ENCODE results near the gene MRPS18B. TPM values are rescaled to one million over a fixed set of nuclear protein-coding genes. Genes with fewer than 3 reads are reported as not detected.

MRPS18B gene
- total RNA-seq, 1 donor from 2014 or later: 129 TPM

DNA sequence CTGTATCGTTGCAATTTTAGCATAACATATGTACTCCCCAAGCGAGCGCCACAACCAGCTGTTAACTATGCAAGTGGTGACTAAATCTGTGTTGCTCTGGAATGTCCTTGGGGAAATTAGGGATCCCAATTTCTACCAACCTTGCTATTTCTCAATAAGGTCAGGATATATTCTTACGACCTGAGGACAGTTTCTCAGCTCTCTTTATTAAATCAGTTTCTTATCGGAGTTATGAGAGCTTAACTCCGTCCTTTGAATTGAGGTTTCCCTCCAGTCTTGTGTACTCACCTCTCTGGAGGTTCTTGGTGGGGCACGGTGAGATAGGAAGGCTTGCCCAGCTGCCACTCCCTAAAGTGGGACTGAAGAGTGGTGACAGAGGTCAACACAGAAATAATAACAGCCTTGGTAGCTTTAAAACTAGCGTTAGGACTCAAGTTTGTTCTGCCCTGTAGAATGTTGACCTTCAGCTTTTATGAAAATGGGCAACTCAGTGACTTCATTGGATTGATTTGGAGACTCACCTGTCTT lies 694 bp downstream of the MRPS18B start:
- DNase-seq (ENCODE audit: missing footprints) (no peak), ATAC-seq (no peak)
- intact Hi-C loops (cut with DNase I): loop anchor here (5.0 kb wide), 1 partner anchor 54 kb away; the partner anchor contains the start of gene DHX16

DNA sequence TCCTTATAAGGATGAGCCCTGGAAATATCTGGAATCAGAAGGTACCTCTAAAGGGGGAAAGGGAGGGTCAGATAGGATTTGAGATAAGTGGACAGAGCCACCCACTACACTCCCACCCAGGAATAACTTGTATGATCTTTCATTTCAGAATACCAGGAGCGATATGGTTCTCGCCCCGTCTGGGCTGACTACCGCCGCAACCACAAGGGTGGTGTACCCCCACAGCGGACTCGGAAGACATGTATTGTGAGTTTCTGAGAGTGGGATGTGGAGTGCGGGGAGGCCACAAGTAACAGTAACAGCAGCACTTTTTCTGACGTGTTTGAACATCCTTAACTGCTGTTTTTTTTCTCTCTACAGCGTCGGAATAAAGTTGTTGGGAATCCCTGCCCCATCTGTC lies 1.9 kb downstream of the MRPS18B start:
- DNase-seq (ENCODE audit: missing footprints): no peak
- no peak for ATAC-seq
- intact Hi-C loops (cut with DNase I): loop anchor here (5.0 kb wide), 1 partner anchor 53 kb away; the partner anchor contains the start of gene DHX16

DNA sequence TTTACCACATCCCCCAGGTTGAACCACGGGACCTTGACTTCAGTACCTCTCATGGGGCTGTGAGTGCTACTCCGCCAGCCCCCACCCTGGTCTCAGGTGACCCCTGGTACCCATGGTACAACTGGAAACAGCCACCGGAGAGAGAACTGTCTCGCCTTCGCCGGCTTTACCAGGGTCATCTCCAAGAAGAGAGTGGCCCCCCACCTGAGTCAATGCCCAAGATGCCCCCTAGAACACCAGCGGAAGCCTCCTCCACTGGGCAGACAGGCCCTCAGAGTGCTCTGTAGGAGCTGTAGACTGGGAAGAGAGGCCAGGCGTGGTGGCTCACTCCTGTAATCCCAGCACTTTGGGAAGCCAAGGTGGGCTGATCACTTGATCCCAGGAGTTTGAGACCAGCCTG lies 7.9 kb downstream of the MRPS18B start:
- no peak for ATAC-seq
- DNase-seq (ENCODE audit: missing footprints): no peak
- intact Hi-C loops (cut with DNase I): no loop called here

DNA sequence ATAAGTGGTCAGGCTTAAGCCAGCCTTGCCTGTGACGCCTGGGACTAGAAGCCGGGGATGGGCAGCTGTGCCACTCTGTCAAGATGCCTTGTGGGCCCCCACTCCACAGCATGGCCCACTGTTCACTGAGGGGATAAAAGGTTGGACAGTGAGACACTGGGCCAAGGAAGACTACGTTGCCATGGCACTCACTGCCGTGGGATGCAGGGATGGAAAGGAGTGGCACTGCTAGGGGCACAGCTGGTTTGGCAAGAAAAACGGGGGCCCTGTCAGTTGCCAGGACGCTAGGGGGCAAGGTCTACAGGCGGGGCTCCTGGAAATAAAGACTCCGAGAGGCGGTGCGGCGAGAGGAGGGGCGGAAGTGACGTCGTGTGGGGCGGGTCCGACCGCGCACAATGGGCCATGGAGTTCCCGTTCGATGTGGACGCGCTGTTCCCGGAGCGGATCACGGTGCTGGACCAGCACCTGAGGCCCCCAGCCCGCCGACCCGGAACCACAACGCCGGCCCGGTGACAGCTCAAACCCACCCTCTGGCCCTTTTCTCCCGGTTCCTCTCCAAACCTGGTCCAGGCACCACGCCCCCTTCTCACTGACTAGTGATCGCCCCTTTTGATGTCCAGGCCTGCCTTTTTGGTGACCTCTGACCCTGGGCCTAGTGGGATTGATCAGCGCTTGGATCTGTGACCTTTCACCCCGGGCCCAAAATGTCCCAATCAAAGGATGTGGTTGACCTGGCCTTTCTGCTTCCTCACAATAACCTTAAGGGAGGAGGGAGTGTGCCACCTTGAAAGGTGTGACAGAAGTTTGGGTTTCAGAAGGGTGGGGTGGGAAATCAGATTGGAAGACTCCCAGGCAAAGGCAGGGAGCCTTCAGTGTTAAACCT lies 9.1 kb downstream of the MRPS18B start, which contains the start of gene ATAT1:
ATAT1 (plus strand) TSS at position 391 of the 883 bp plus-strand sequence.
- peak; percentile 96 for DNase-seq (ENCODE audit: missing footprints)
- intact Hi-C loops (cut with DNase I): no loop called here
- ATAC-seq: peak; percentile 95

DNA sequence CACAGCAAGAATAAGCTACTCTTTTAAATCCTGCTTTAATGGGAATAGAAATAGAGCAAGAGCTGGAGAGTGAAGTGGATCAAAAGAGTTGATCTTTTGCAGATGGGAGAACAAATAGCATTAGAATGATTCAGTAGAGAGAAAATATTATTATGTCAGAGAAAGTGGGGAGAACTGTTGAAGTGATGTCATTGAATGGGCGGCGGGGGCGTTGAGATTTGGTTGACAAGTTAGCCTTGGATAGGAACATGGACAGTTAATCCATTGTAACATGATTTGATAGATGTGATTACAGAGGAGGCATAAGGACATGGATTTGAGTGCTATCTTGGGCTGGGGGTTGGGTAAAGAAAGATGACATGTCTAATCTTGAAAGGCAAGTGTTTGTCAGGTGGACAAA lies 18.2 kb downstream of the MRPS18B start:
- ATAC-seq: no peak
- no peak for DNase-seq (ENCODE audit: missing footprints)
- intact Hi-C loops (cut with DNase I): no loop called here

DNA sequence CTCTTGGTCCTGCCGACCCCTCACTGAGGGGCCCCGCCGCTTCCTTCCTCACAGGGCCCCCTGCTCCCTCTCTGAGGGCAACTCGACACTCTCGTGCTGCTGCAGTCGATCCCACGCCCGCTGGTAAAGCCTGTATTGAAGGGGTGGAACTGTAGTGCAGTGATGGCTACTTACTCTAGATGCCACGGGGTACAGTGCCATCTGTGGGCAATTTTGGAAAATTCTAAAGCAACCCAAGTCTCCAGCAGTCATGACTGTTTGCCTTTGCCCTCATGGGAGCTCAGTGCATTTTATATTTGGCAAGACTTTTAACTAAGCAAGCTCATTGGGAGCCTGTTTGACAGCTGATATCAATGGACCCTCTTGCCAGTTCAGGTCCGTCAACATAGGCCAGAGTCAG lies 22.8 kb downstream of the MRPS18B start:
- intact Hi-C loops (cut with DNase I): no loop called here
- DNase-seq (ENCODE audit: missing footprints): no peak
- ATAC-seq: no peak

DNA sequence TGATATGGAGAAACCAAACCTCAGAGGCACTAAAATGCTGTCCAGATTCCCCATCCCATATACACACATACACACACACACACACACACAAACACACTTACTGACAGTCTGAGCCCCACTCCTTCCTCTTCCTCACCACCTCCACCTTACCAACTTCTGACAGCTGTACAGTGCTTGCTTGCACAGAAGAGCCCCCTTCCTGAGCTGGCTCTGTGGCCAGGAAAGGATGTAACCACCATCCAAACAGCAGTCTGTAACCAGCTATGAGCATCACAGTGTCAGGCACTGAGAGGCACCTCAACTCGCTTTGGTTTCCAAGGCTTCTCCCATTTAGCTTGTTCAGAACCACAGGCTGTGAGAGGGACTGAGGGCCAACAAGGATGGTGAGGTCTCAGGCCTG lies 23.4 kb downstream of the MRPS18B start:
- DNase-seq (ENCODE audit: missing footprints): no peak
- no peak for ATAC-seq
- intact Hi-C loops (cut with DNase I): no loop called here

DNA sequence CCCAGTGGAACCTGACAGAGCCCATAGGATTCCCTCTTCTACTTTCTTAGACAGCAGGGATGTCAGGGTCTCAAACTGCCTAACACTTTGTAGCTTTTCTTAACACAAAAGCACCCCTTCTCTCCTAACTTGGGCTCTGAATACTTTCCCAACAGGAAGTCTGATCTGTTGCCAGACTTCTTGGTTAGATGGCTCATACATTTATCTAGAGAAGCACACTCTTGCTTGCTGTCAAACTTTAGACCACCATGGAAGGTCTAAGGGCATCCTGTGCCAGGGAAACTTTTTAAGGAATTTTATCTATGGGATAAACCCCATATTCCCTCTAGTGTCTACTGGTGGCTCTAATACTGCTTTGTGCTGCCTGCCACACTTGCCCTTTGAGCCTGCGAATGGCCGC lies 26.0 kb downstream of the MRPS18B start:
- DNase-seq (ENCODE audit: missing footprints): no peak
- ATAC-seq: no peak
- intact Hi-C loops (cut with DNase I): no loop called here

DNA sequence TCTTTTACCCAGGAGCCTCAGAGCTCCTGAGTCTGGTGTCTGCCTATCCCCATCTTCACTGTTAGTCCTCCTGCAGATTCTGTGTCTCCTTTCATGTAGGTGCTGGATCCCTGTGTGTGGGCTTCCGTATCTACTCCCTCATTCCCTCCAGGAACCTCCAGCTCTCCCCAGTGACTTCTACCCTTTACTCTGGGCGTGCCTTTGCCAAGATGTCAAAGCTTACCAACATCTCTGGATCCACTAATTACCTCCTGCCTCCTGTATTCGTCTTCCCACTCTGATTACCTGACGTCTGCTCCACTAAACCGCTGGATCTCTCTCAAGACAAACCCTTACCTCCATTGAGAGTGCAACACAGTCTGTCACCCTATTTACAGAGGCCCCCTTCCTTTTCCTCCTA lies 27.1 kb downstream of the MRPS18B start:
- DNase-seq (ENCODE audit: missing footprints) (no peak), ATAC-seq (no peak)
- intact Hi-C loops (cut with DNase I): no loop called here

DNA sequence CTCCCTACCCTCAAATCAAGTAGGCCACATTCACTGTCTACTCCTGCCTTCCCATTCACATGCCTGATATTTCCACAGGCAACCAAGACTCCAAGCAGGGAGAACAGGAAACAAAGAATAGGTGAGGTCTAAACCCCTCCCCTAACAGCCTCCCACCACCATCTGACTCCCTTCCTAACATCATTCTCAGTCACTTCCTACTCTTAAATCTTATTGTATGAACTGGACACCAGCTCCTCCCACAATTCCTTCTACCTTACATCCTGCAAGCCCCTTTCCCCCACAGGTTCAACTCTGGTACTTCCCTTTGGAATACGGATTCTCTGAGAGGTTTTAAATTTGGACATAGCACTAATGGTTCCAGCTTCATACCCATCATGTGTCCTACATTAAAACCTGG lies 28.3 kb downstream of the MRPS18B start:
- intact Hi-C loops (cut with DNase I): no loop called here

DNA sequence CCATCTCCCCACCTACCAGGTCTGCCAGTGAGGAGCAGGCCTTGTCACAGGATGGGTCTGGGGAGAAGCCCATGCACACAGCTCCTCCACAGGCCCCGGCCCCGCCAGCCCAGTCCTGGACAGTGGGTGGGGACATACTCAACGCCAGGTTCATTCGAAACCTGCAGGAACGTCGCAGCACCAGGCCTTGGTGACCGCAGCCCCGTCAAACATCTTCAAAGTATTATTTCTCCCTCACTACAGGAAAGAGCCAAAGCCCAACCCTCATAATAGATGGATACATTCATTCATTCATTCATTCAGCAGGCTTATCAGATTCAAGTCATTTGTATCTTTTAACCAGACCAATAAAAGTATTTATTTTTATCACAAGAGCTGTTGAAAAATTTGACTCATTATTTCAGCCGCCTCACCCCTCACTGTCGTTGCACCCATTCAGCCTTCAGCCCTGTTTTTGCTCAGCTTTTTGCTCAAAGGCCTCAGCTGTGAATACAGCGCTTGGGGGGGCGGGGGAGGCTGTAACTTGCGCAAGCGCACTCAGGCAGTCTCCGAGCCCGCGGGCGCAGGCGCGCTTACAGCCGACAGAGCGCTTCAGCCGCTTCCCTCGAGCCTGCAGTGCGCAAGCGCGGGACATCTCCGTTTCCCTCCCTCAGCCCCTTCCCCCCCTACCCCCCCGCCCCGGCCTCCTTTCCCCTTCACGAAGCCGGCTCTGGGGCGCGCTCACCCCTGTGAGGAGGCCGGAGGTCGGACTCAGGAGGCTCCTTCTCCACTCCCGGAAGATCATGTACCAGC lies 29.0 kb downstream of the MRPS18B start, which contains the start of gene C6orf136:
C6orf136 (plus strand) TSS at position 684 of the 792 bp plus-strand sequence; CDS start at position 783, 99 bp downstream.
- DNase-seq (ENCODE audit: missing footprints): peak; percentile 97
- intact Hi-C loops (cut with DNase I): no loop called here
- ATAC-seq: peak; percentile 93

More for the DNA sequence above, 28.3 kb downstream of the MRPS18B start:
- DNase-seq (ENCODE audit: missing footprints): no peak
- no peak for ATAC-seq

DNA sequence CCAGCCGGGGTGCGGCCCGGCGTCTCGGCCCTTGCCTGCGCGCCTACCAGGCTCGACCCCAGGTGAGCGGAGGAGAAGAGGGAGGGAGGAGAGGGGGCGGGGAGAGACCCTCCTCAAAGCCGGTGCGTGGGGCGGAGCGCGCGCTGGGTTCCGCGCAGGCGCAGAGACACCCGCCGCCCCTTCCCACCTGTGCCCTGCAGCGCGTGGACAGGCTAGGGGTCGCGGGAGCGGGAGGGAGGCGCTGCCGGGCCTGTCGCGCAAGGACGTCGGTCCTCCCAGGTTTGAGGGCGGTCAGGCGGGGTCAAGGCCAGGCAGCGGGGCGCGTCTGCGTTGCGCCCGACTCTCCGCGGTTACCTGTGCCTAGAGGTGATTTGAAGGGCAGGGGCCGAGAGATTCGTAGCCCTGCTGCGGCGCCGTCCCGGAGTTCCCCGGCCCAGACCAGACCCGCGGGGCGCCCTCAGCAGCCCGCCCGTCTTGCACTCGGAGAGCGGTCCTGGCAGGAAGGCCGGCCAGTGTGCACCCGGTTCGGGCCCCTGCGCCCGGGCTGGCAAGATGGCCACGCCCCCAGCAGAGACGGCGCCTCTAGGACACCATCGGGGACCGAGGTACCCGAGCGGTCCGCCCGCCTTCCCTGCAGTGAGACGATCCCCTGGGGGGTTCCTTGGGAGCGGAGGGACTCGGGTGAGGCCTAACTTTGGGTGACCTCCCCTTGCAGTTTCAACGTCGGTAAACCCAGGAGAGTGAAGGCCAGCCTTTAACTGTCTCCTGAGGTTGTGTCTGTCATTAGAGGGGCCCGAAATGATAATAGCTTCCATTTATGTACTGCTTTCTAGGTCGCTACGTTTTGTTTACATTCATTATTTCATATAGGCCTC lies 29.8 kb downstream of the MRPS18B start:
- DNase-seq (ENCODE audit: missing footprints): peak; percentile 89
- peak; percentile 85 for ATAC-seq
- intact Hi-C loops (cut with DNase I): no loop called here

DNA sequence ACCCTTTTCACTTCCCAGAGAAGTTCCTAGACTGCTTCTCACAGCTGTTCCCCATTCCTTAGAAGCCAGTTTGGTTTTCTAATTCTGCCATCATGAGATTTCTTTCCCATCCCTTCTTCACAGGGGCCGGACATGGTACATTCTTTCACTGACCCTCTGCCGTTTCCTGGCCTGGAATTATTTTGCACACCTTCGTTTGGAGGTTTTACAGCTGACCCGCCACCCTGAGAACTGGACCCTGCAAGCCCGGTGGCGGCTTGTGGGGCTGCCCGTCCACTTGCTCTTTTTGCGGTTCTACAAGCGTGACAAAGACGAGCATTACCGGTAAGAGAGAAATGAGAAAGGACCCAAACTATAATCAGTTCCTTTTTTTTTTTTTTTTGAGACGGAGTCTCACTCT lies 33.5 kb downstream of the MRPS18B start:
- DNase-seq (ENCODE audit: missing footprints) (no peak), ATAC-seq (no peak)
- intact Hi-C loops (cut with DNase I): no loop called here

DNA sequence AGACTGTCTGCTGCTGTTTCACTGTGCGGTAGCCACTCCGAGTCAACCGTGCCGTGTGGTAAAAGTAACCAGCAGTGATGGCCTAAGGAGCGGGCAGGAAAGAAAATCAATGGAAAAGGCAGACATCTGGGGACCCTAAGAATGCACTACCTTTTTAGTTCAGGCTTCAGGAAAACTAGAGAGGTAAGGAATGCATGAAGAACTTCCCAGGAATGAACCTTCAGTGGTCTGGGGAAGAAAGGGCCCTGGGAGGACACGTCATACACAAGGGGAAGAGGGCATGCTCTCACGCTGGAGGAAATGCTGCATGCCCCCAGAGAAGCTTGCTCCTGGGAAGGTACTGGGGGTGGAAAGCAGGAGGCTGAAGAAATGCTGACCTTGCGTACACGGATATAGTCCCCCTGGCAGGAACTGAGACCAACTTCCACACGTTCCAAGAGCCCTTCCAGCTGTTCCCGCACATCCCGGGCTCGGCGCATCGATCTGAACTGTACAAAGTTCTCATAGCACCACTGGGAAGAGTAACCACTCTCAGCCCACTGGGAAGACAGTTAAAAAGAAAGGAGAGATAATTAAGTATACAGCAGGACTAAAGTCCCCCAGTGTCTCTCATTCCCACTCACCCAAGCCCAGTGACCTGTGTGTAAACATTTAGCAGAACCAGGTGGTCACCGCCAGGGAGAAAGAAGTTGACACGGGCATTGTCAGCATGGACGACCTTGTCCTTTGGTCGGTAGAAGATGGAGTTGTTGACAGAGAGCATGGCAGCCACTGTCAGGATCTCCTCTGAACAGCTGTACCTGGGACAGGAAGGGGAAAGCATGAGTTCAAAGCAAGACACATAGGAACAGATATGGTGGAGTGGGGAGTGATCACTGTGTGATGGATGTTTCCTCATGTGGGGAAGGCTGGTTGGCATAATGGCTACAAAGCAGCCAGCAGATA lies 37.4 kb downstream of the MRPS18B start:
- intact Hi-C loops (cut with DNase I): no loop called here
- DNase-seq (ENCODE audit: missing footprints) (no peak), ATAC-seq (no peak)

DNA sequence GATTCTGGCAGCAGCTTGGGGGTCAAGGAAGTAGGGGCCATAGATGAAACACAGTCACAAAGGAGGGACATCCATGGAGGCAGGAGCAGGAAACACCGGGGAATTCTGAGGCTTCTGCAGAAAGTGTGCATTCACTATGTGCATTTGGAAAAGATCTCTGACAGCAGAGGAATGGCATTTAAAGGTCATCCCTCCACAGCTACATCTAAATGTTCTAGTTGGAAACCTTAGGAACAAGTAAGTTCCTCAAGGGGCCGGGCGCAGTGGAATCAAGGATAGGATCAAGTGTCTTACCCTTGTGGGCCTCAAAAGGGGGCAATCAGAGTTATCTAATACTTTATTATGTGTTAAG lies 38.1 kb downstream of the MRPS18B start:
- ATAC-seq: no peak
- intact Hi-C loops (cut with DNase I): no loop called here

DNA sequence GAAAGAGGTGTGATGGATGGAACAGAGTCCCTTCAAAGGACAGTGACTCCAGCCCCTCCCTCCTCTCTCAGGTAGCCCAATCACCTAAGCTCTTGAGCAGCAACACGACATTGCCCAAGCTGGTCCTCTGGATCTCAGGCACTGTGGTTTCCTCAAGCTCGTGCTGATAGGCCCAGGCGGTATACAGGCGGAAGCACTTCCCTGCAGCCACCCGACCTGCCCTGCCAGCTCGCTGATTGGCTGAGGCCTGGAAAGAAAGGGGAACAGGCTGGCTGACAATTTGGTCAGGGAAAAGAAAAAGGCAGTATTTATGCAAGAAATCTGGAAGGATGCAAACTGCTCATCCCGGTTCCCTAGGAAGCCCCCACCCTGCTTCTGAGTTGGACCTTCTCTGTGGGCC lies 38.9 kb downstream of the MRPS18B start:
- DNase-seq (ENCODE audit: missing footprints): no peak
- intact Hi-C loops (cut with DNase I): no loop called here
- no peak for ATAC-seq

More for the DNA sequence above, 38.1 kb downstream of the MRPS18B start:
- DNase-seq (ENCODE audit: missing footprints): no peak

DNA sequence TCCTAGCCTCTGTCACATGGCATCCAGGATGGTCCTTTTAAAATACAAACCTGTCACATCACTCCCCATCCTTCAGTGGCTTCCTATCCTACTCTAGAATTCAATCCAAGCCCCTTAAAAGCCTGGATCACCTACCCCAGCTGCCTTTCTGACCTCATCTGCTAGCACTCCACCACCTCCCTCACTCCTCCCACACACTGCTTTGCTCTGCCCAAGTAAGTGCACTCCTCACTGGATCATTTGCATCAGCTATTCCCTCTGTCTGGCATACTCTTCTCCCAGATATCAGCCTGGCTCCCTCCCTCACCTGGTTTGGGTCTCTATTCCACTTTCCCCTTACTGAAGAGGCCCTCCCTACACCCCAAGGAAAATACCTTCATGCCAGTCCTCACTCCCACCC lies 39.8 kb downstream of the MRPS18B start:
- no peak for ATAC-seq
- intact Hi-C loops (cut with DNase I): no loop called here
- DNase-seq (ENCODE audit: missing footprints): no peak

All from Right ventricle myocardium inferior (tissue), 1 donor.